Activated B cell treated with CpG ODN at 0.5 μM for 24 hours (primary cell): ENCODE measurements around the gene MYO7A. TPM values are rescaled to one million over a fixed set of nuclear protein-coding genes. Genes with fewer than 3 reads are reported as not detected.

Source experiments
- ATAC-seq: fragments of 200-7000 bp; cut with Tn5 transposase; one replicate; pipeline ENCODE4 v1.10.0; 2021; ENCODE audit warnings: low read depth, mild to moderate bottlenecking, moderate library complexity
- CTCF ChIA-PET: fragments of 350-600 bp; sonication (Branson Sonifier 250); formaldehyde crosslinking; loops from one replicate; lab custom pipeline; 2021; ENCODE audit warnings: antibody characterized with exemption; lab: Charles Lee
- POLR2A ChIA-PET: fragments of 350-600 bp; sonication (Branson Sonifier 250); formaldehyde crosslinking; loops from one replicate; lab custom pipeline; 2021; ENCODE audit warnings: antibody characterized with exemption; lab: Charles Lee
- DNase-seq: peaks from one replicate; pipeline ENCODE4 v3.0.0; 2022
- H3K27ac Mint-ChIP-seq: one replicate; pipeline ENCODE4 v1.8.0; 2020; ENCODE audit warnings: mixed read lengths
- H3K27me3 Mint-ChIP-seq: one replicate; pipeline ENCODE4 v1.8.0; 2021; ENCODE audit warnings: mixed read lengths
- H3K36me3 Mint-ChIP-seq: one replicate; pipeline ENCODE4 v1.8.0; 2021; ENCODE audit warnings: low read depth, mixed read lengths
- H3K4me1 Mint-ChIP-seq: one replicate; pipeline ENCODE4 v1.8.0; 2021; ENCODE audit warnings: mixed read lengths
- H3K4me3 Mint-ChIP-seq: one replicate; pipeline ENCODE4 v1.8.0; 2020; ENCODE audit warnings: mild to moderate bottlenecking, mixed read lengths
- H3K9me3 Mint-ChIP-seq: one replicate; pipeline ENCODE4 v1.8.0; 2020; ENCODE audit warnings: mixed read lengths
- CTCF ChIP-seq: fragments of 200-600 bp; IDR thresholded peaks from one replicate; pipeline ENCODE4 v1.8.0; 2022; ENCODE audit warnings: antibody characterized with exemption, mild to moderate bottlenecking
- intact Hi-C: fragments of 100-400 bp; cut with micrococcal nuclease; formaldehyde crosslinking; loops from one replicate; pipeline ENCODE4 v1.15.1; 2024
- total RNA-seq: library from RNA; stranded (reverse); gene quantifications from 2 replicates; pipeline ENCODE4 v1.2.3, GENCODE V29; 2022

MYO7A gene
- total RNA-seq, 1 donor from 2014 or later, result 5.4 TPM

GRCh38 chr11:77081976-77082836, 45.8 kb upstream of the MYO7A start:
- ATAC-seq, result no peak
- Mint-ChIP-seq H3K27me3 (no peaks in the 10 kb centered on the region), H3K9me3 (peaks cover 6% of the 10 kb centered on the region), H3K4me3 (no peak overlapping the region), H3K27ac (no peak overlapping the region), H3K4me1 (peaks cover 9% of the 10 kb centered on the region), H3K36me3 (no peaks in the 10 kb centered on the region)
- DNase-seq, result no peak
- no peak for TF ChIP-seq CTCF
- CTCF ChIA-PET, result interaction anchor here (0.9 to 1.2 kb wide), 2 partner anchors 9 kb away, joined by 3 to 6 read pairs; no protein-coding TSS in a partner anchor
- intact Hi-C loops, result no loop called here
- POLR2A ChIA-PET, result no interaction called here

GRCh38 chr11:77082838-77083565, 45.0 kb upstream of the MYO7A start:
- ATAC-seq, result no peak
- H3K9me3 Mint-ChIP-seq, result peaks cover 6% of the 10 kb centered on the region
- no peaks in the 10 kb centered on the region for H3K36me3 Mint-ChIP-seq
- DNase-seq, result no peak
- H3K27ac Mint-ChIP-seq, result no peak overlapping the region
- H3K27me3 Mint-ChIP-seq, result no peaks in the 10 kb centered on the region
- intact Hi-C loops, result no loop called here
- CTCF ChIA-PET, result interaction anchor here (0.9 to 1.1 kb wide), 2 partner anchors 8 to 11 kb away, joined by 3 read pairs; no protein-coding TSS in a partner anchor
- POLR2A ChIA-PET, result no interaction called here
- peaks cover 9% of the 10 kb centered on the region for H3K4me1 Mint-ChIP-seq
- H3K4me3 Mint-ChIP-seq, result no peak overlapping the region
- TF ChIP-seq CTCF, result no peak

GRCh38 chr11:77083566-77084245, 44.3 kb upstream of the MYO7A start:
- no peak for TF ChIP-seq CTCF
- no peaks in the 10 kb centered on the region for H3K36me3 Mint-ChIP-seq
- DNase-seq (no peak), ATAC-seq (no peak)
- intact Hi-C loops, result no loop called here
- H3K27me3 Mint-ChIP-seq, result no peaks in the 10 kb centered on the region
- no peak overlapping the region for H3K4me3 Mint-ChIP-seq
- H3K4me1 Mint-ChIP-seq, result peaks cover 9% of the 10 kb centered on the region
- peaks cover 2% of the 10 kb centered on the region for H3K9me3 Mint-ChIP-seq
- ChIA-PET POLR2A (no interaction called here), CTCF (interaction anchor here (1.1 kb wide), 1 partner anchor 10 kb away, joined by 3 read pairs; no protein-coding TSS in a partner anchor)
- H3K27ac Mint-ChIP-seq, result no peak overlapping the region

- H3K9me3 Mint-ChIP-seq, result no peaks in the 10 kb centered on the region
- H3K27ac Mint-ChIP-seq, result no peak overlapping the region
- ChIA-PET CTCF (interaction anchor here (1.1 kb wide), 1 partner anchor 9 kb away, joined by 3 read pairs; no protein-coding TSS in a partner anchor), POLR2A (no interaction called here)
- DNase-seq, result no peak
- TF ChIP-seq CTCF, result no peak
- H3K4me1 Mint-ChIP-seq, result peaks cover 9% of the 10 kb centered on the region
- H3K4me3 Mint-ChIP-seq, result no peak overlapping the region
- H3K36me3 Mint-ChIP-seq, result no peaks in the 10 kb centered on the region
- intact Hi-C loops, result no loop called here
- no peak for ATAC-seq
- H3K27me3 Mint-ChIP-seq, result no peaks in the 10 kb centered on the region
Measured at GRCh38 chr11:77084581-77085191, 43.4 kb upstream of the MYO7A start.
